Liver (tissue), 3 donors: ENCODE data around the gene METTL18.

Source experiments
- SP1 ChIP-seq: IDR thresholded peaks from 2 replicates; pipeline ENCODE4 v1.6.1; 2018; ENCODE audit warnings: antibody characterized with exemption, mild to moderate bottlenecking
- TF ChIP-seq, protein P1 (sequence below): fragments of 150-350 bp; IDR thresholded peaks from 2 replicates; pipeline ENCODE4 v1.5.1; 2017; ENCODE audit warnings: improper control_type of control experiment, low read depth, low read length; ENCODE audit not compliant: missing input control
- TF ChIP-seq, protein P2 (sequence below): IDR thresholded peaks from 2 replicates; pipeline ENCODE4 v1.6.1; 2016; ENCODE audit warnings: antibody characterized with exemption
- donor health status: healthy.
- donor health status: healthy.

DNA sequence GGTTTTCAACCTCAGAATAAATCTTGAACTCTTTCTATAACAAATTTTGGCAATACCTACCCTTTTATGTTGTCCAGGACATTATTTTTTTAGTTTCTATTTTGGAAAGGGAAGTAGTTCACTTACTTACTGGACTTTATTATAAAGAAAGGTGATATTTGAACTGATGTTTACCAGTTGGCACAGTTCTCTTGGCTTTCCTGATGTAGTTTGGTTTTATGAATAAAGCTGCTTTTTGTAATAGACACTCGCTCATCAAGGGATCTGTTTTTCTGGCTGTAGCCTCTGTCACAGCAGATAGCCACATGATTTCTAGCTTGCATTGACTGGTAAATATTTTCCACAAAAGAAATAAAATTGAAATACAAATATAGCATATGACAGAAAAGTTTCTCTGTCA, 40.9 kb upstream of the METTL18 start:
- TF ChIP-seq, protein P1, sequence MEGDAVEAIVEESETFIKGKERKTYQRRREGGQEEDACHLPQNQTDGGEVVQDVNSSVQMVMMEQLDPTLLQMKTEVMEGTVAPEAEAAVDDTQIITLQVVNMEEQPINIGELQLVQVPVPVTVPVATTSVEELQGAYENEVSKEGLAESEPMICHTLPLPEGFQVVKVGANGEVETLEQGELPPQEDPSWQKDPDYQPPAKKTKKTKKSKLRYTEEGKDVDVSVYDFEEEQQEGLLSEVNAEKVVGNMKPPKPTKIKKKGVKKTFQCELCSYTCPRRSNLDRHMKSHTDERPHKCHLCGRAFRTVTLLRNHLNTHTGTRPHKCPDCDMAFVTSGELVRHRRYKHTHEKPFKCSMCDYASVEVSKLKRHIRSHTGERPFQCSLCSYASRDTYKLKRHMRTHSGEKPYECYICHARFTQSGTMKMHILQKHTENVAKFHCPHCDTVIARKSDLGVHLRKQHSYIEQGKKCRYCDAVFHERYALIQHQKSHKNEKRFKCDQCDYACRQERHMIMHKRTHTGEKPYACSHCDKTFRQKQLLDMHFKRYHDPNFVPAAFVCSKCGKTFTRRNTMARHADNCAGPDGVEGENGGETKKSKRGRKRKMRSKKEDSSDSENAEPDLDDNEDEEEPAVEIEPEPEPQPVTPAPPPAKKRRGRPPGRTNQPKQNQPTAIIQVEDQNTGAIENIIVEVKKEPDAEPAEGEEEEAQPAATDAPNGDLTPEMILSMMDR: no peak
- TF ChIP-seq, protein P2, sequence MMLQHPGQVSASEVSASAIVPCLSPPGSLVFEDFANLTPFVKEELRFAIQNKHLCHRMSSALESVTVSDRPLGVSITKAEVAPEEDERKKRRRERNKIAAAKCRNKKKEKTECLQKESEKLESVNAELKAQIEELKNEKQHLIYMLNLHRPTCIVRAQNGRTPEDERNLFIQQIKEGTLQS: no peak
- no peak for TF ChIP-seq SP1
